Measurements from ENCODE around the gene SLC1A2.

GRCh38 chr11:35270342-35270741, 149.0 kb downstream of the SLC1A2 start:
- TF ChIP-seq EZH2 (IDR thresholded peaks at IDR 0.05): no peak
- TF ChIP-seq CTCF (IDR thresholded peaks at IDR 0.05): no peak
- no peak for TF ChIP-seq EZH2phosphoT487 (IDR thresholded peaks at IDR 0.05)

Measured in neural progenitor cell (in vitro differentiated cells).